Ovary (tissue), 3 donors: ENCODE data around the gene HADHA.

Experiments used
- EP300 ChIP-seq: sonication (generic); formaldehyde crosslinking; IDR thresholded peaks from one replicate; pipeline ENCODE4 v1.6.1; 2017; ENCODE audit warnings: antibody characterized with exemption
- POLR2A ChIP-seq: fragments of 450-650 bp; IDR thresholded peaks from one replicate; pipeline ENCODE4 v1.6.1; 2017; ENCODE audit warnings: antibody characterized with exemption, mild to moderate bottlenecking, moderate library complexity
- TF ChIP-seq, protein P1 (sequence below), 3 donors: fragments of 450-650 bp in 2 of 3; fragments of 200-600 bp in 1 of 3; IDR thresholded peaks; one replicate each; pipeline versions ENCODE4 v1.5.1 to v1.8.0; 2016 to 2022; ENCODE audit warnings: antibody characterized with exemption in 3 of 3, mild to moderate bottlenecking in 1 of 3
- donor health status: DM: no; HTN: no; CAD: no.

GRCh38 chr2:26235089-26235488 is 9.3 kb downstream of the HADHA start:
- TF ChIP-seq POLR2A = no peak
- TF ChIP-seq, protein P1, sequence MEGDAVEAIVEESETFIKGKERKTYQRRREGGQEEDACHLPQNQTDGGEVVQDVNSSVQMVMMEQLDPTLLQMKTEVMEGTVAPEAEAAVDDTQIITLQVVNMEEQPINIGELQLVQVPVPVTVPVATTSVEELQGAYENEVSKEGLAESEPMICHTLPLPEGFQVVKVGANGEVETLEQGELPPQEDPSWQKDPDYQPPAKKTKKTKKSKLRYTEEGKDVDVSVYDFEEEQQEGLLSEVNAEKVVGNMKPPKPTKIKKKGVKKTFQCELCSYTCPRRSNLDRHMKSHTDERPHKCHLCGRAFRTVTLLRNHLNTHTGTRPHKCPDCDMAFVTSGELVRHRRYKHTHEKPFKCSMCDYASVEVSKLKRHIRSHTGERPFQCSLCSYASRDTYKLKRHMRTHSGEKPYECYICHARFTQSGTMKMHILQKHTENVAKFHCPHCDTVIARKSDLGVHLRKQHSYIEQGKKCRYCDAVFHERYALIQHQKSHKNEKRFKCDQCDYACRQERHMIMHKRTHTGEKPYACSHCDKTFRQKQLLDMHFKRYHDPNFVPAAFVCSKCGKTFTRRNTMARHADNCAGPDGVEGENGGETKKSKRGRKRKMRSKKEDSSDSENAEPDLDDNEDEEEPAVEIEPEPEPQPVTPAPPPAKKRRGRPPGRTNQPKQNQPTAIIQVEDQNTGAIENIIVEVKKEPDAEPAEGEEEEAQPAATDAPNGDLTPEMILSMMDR (IDR thresholded peaks at IDR 0.05) = peak in 1 of 3 donors; percentile 28
- no peak for TF ChIP-seq EP300
